Measurements from ENCODE around the gene AFF3.

The AFF3 gene

GRCh38 chr2:99520195-99520594 is 622.2 kb downstream of the AFF3 start:
- ATAC-seq: no peak

GRCh38 chr2:99514357-99514756 is 628.0 kb downstream of the AFF3 start:
- no peak for TF ChIP-seq ZNF565 (CRISPR knock-in tag; conservative IDR thresholded peaks at IDR 0.05; ENCODE audit: low read depth)
- TF ChIP-seq SNAI2 (CRISPR knock-in tag; IDR thresholded peaks at IDR 0.05): no peak
- no peak for TF ChIP-seq ZFP30 (CRISPR knock-in tag; IDR thresholded peaks at IDR 0.05)
- no peak for TF ChIP-seq TCF4 (CRISPR knock-in tag; IDR thresholded peaks at IDR 0.05; ENCODE audit: borderline replicate concordance)
- TF ChIP-seq TOX (CRISPR knock-in tag; IDR thresholded peaks at IDR 0.05; ENCODE audit: borderline replicate concordance): no peak
- no peak for TF ChIP-seq OSR1 (CRISPR knock-in tag; IDR thresholded peaks at IDR 0.05)
- no peak for TF ChIP-seq ZNF70 (CRISPR knock-in tag; IDR thresholded peaks at IDR 0.05)
- TF ChIP-seq, protein P1, sequence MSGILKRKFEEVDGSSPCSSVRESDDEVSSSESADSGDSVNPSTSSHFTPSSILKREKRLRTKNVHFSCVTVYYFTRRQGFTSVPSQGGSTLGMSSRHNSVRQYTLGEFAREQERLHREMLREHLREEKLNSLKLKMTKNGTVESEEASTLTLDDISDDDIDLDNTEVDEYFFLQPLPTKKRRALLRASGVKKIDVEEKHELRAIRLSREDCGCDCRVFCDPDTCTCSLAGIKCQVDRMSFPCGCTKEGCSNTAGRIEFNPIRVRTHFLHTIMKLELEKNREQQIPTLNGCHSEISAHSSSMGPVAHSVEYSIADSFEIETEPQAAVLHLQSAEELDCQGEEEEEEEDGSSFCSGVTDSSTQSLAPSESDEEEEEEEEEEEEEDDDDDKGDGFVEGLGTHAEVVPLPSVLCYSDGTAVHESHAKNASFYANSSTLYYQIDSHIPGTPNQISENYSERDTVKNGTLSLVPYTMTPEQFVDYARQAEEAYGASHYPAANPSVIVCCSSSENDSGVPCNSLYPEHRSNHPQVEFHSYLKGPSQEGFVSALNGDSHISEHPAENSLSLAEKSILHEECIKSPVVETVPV (CRISPR knock-in tag; IDR thresholded peaks at IDR 0.05): no peak
- no peak for TF ChIP-seq CSDC2 (CRISPR knock-in tag; IDR thresholded peaks at IDR 0.05)
- TF ChIP-seq, protein P2, sequence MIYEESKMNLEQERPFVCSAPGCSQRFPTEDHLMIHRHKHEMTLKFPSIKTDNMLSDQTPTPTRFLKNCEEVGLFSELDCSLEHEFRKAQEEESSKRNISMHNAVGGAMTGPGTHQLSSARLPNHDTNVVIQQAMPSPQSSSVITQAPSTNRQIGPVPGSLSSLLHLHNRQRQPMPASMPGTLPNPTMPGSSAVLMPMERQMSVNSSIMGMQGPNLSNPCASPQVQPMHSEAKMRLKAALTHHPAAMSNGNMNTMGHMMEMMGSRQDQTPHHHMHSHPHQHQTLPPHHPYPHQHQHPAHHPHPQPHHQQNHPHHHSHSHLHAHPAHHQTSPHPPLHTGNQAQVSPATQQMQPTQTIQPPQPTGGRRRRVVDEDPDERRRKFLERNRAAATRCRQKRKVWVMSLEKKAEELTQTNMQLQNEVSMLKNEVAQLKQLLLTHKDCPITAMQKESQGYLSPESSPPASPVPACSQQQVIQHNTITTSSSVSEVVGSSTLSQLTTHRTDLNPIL (CRISPR knock-in tag; IDR thresholded peaks at IDR 0.05; ENCODE audit: low read depth): no peak
- TF ChIP-seq ARNTL (CRISPR knock-in tag; IDR thresholded peaks at IDR 0.05; ENCODE audit: borderline replicate concordance, low read depth): no peak
- TF ChIP-seq, protein P3, sequence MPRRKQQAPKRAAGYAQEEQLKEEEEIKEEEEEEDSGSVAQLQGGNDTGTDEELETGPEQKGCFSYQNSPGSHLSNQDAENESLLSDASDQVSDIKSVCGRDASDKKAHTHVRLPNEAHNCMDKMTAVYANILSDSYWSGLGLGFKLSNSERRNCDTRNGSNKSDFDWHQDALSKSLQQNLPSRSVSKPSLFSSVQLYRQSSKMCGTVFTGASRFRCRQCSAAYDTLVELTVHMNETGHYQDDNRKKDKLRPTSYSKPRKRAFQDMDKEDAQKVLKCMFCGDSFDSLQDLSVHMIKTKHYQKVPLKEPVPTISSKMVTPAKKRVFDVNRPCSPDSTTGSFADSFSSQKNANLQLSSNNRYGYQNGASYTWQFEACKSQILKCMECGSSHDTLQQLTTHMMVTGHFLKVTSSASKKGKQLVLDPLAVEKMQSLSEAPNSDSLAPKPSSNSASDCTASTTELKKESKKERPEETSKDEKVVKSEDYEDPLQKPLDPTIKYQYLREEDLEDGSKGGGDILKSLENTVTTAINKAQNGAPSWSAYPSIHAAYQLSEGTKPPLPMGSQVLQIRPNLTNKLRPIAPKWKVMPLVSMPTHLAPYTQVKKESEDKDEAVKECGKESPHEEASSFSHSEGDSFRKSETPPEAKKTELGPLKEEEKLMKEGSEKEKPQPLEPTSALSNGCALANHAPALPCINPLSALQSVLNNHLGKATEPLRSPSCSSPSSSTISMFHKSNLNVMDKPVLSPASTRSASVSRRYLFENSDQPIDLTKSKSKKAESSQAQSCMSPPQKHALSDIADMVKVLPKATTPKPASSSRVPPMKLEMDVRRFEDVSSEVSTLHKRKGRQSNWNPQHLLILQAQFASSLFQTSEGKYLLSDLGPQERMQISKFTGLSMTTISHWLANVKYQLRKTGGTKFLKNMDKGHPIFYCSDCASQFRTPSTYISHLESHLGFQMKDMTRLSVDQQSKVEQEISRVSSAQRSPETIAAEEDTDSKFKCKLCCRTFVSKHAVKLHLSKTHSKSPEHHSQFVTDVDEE (CRISPR knock-in tag; IDR thresholded peaks at IDR 0.05): no peak
- TF ChIP-seq ZC3H10 (CRISPR knock-in tag; IDR thresholded peaks at IDR 0.05): no peak
- TF ChIP-seq ZNF8 (CRISPR knock-in tag; IDR thresholded peaks at IDR 0.05): no peak
- no peak for TF ChIP-seq ISL1 (CRISPR knock-in tag; IDR thresholded peaks at IDR 0.05)
- TF ChIP-seq ESRRG (CRISPR knock-in tag; IDR thresholded peaks at IDR 0.05): no peak
- ATAC-seq: no peak

More at GRCh38 chr2:99520195-99520594, 622.2 kb downstream of the AFF3 start:
- no peak for TF ChIP-seq ISL1 (CRISPR knock-in tag; IDR thresholded peaks at IDR 0.05)
- no peak for TF ChIP-seq ZNF565 (CRISPR knock-in tag; conservative IDR thresholded peaks at IDR 0.05; ENCODE audit: low read depth)
- TF ChIP-seq CSDC2 (CRISPR knock-in tag; IDR thresholded peaks at IDR 0.05): no peak
- TF ChIP-seq ZNF70 (CRISPR knock-in tag; IDR thresholded peaks at IDR 0.05): no peak
- TF ChIP-seq ZFP3 (CRISPR knock-in tag; IDR thresholded peaks at IDR 0.05): no peak
- TF ChIP-seq, protein P1 (CRISPR knock-in tag; IDR thresholded peaks at IDR 0.05): no peak
- TF ChIP-seq, protein P2 (CRISPR knock-in tag; IDR thresholded peaks at IDR 0.05; ENCODE audit: low read depth): no peak
- TF ChIP-seq TOX (CRISPR knock-in tag; IDR thresholded peaks at IDR 0.05; ENCODE audit: borderline replicate concordance): no peak
- no peak for TF ChIP-seq TCF4 (CRISPR knock-in tag; IDR thresholded peaks at IDR 0.05; ENCODE audit: borderline replicate concordance)
- no peak for TF ChIP-seq PATZ1 (CRISPR knock-in tag; IDR thresholded peaks at IDR 0.05; ENCODE audit: borderline replicate concordance)
- TF ChIP-seq BACH2 (CRISPR knock-in tag; IDR thresholded peaks at IDR 0.05; ENCODE audit: borderline replicate concordance): no peak
- TF ChIP-seq ZC3H10 (CRISPR knock-in tag; IDR thresholded peaks at IDR 0.05): no peak

Measured in SK-N-SH treated with all-trans-retinoic acid at 6 μM for 48 hours (cell line).